Smooth muscle cell (in vitro differentiated cells): Measurements from ENCODE around the gene C12orf42. TPM values are rescaled to one million over a fixed set of nuclear protein-coding genes. Genes with fewer than 3 reads are reported as not detected.

Source experiments
- DNase-seq: peaks from one replicate; lab custom pipeline; 2025; ENCODE audit not compliant: unreplicated experiment; lab: John Stamatoyannopoulos, UW
- H2AFZ ChIP-seq: fragments of 200-600 bp; sonication (generic); 2 replicates; pipeline ENCODE4 v1.6.0; 2016; ENCODE audit warnings: antibody characterized with exemption, low read depth, mild to moderate bottlenecking
- H3F3A ChIP-seq: fragments of 200-600 bp; sonication (generic); 2 replicates; pipeline ENCODE4 v1.6.0; 2017; ENCODE audit warnings: antibody characterized with exemption, low read depth
- H3K27ac ChIP-seq: fragments of 200-600 bp; sonication (generic); 2 replicates; pipeline ENCODE4 v1.5.1; 2016; ENCODE audit warnings: low read depth, mild to moderate bottlenecking
- H3K27me3 ChIP-seq: fragments of 200-600 bp; sonication (generic); 2 replicates; pipeline ENCODE4 v1.6.1; 2016; ENCODE audit warnings: low read depth, mild to moderate bottlenecking
- H3K36me3 ChIP-seq: fragments of 200-600 bp; sonication (generic); 2 replicates; pipeline ENCODE4 v1.5.1; 2016; ENCODE audit warnings: low read depth
- H3K4me1 ChIP-seq: fragments of 200-600 bp; sonication (generic); 2 replicates; pipeline ENCODE4 v1.5.1; 2016; ENCODE audit warnings: low read depth
- H3K4me2 ChIP-seq: fragments of 200-600 bp; sonication (generic); 2 replicates; pipeline ENCODE4 v1.6.0; 2016; ENCODE audit warnings: mild to moderate bottlenecking
- H3K4me3 ChIP-seq: fragments of 200-600 bp; sonication (generic); 2 replicates; pipeline ENCODE4 v1.5.1; 2016; ENCODE audit warnings: mild to moderate bottlenecking
- H3K79me2 ChIP-seq: fragments of 200-600 bp; sonication (generic); 2 replicates; pipeline ENCODE4 v1.6.0; 2016; ENCODE audit warnings: low read depth, mild to moderate bottlenecking
- H3K9ac ChIP-seq: fragments of 200-600 bp; sonication (generic); 2 replicates; pipeline ENCODE4 v1.6.0; 2016; ENCODE audit warnings: low read depth
- H3K9me3 ChIP-seq: fragments of 200-600 bp; sonication (generic); replicated peaks from 2 replicates; pipeline ENCODE4 v1.5.1; 2016; ENCODE audit warnings: low read depth
- H4K20me1 ChIP-seq: fragments of 200-600 bp; sonication (generic); 2 replicates; pipeline ENCODE4 v1.6.0; 2016; ENCODE audit warnings: low read depth
- CTCF ChIP-seq: fragments of 200-600 bp; sonication (generic); IDR thresholded peaks from 2 replicates; pipeline ENCODE4 v1.5.1; 2017; ENCODE audit warnings: borderline replicate concordance, mild to moderate bottlenecking, antibody characterized with exemption; ENCODE audit not compliant: insufficient read depth, poor library complexity, severe bottlenecking
- WGBS: methylation state at CpG from one replicate; pipeline ENCODE4 v1.1.7; 2016; ENCODE audit warnings: low lambda C conversion rate; 5-methylcytosine and 5-hydroxymethylcytosine counted together
- polyA plus RNA-seq: library from polyadenylated mRNA; unstranded; fragments of >200 nt; fragmentation: Nextera tagmentation; extraction: Ambion mirVana; gene quantifications from 2 replicates; pipeline ENCODE4 v1.2.1, GENCODE V29; 2016
- total RNA-seq: library from RNA; depleted of rRNA; stranded (reverse); fragments of >200 nt; gene quantifications from 2 replicates; pipeline ENCODE4 v1.2.3, GENCODE V29; 2014

C12orf42 gene
- total and polyA plus RNA-seq, 2 experiments from 2014 or later, result not detected

GRCh38 chr12:103368167-103368566 lies 127.6 kb downstream of the C12orf42 start:
- no peaks in the 10 kb centered on the region for H4K20me1 ChIP-seq
- no peaks in the 10 kb centered on the region for H3K9me3 ChIP-seq
- no peaks in the 10 kb centered on the region for H3K4me1 ChIP-seq
- DNase-seq, result no peak
- no peak overlapping the region for H2AFZ ChIP-seq
- H3K9ac ChIP-seq, result no peak overlapping the region
- H3K27me3 ChIP-seq, result no peaks in the 10 kb centered on the region
- TF ChIP-seq CTCF, result no peak
- no peak overlapping the region for H3K27ac ChIP-seq
- H3K79me2 ChIP-seq, result no peaks in the 10 kb centered on the region
- no peak overlapping the region for H3K4me2 ChIP-seq
- H3K36me3 ChIP-seq, result no peaks in the 10 kb centered on the region
- WGBS, result 92% methylated on average over 1 of the region's 1 CpG
- H3F3A ChIP-seq, result no peaks in the 10 kb centered on the region
- no peak overlapping the region for H3K4me3 ChIP-seq

- Histone ChIP-seq H4K20me1 (no peaks in the 10 kb centered on the region), H3K27me3 (no peaks in the 10 kb centered on the region), H2AFZ (no peak overlapping the region), H3K9me3 (no peaks in the 10 kb centered on the region), H3K27ac (no peak overlapping the region), H3K36me3 (no peaks in the 10 kb centered on the region), H3K79me2 (no peaks in the 10 kb centered on the region), H3K4me2 (no peak overlapping the region), H3F3A (no peaks in the 10 kb centered on the region), H3K4me1 (no peaks in the 10 kb centered on the region), H3K4me3 (no peak overlapping the region), H3K9ac (no peak overlapping the region)
- no peak for TF ChIP-seq CTCF
- 94% methylated on average over 2 of the region's 2 CpGs for WGBS
- no peak for DNase-seq
Observed at GRCh38 chr12:103354403-103354802, 141.4 kb downstream of the C12orf42 start.

GRCh38 chr12:103353913-103354312 lies 141.9 kb downstream of the C12orf42 start:
- no peak overlapping the region for H2AFZ ChIP-seq
- H3K4me3 ChIP-seq, result no peak overlapping the region
- TF ChIP-seq CTCF, result no peak
- H3K4me2 ChIP-seq, result no peak overlapping the region
- H3K79me2 ChIP-seq, result no peaks in the 10 kb centered on the region
- no peaks in the 10 kb centered on the region for H3F3A ChIP-seq
- no peaks in the 10 kb centered on the region for H3K4me1 ChIP-seq
- no peaks in the 10 kb centered on the region for H3K36me3 ChIP-seq
- H4K20me1 ChIP-seq, result no peaks in the 10 kb centered on the region
- WGBS, result 88% methylated on average over 4 of the region's 4 CpGs
- H3K27me3 ChIP-seq, result no peaks in the 10 kb centered on the region
- no peaks in the 10 kb centered on the region for H3K9me3 ChIP-seq
- H3K9ac ChIP-seq, result no peak overlapping the region
- no peak for DNase-seq
- no peak overlapping the region for H3K27ac ChIP-seq

- Histone ChIP-seq H3K27me3 (no peaks in the 10 kb centered on the region), H3K36me3 (no peaks in the 10 kb centered on the region), H2AFZ (no peak overlapping the region), H3K9ac (no peak overlapping the region), H4K20me1 (no peaks in the 10 kb centered on the region), H3K4me1 (no peaks in the 10 kb centered on the region), H3K9me3 (no peaks in the 10 kb centered on the region), H3F3A (no peaks in the 10 kb centered on the region), H3K4me3 (no peak overlapping the region), H3K27ac (no peak overlapping the region), H3K4me2 (no peak overlapping the region), H3K79me2 (no peaks in the 10 kb centered on the region)
- 91% methylated on average over 5 of the region's 5 CpGs for WGBS
- no peak for TF ChIP-seq CTCF
- DNase-seq, result no peak
Observed at GRCh38 chr12:103350116-103350515, 145.7 kb downstream of the C12orf42 start.
